MM.1S (cell line): ENCODE data around the gene PPHLN1.

Experiments used
- DNase-seq: peaks from one replicate; pipeline ENCODE4 v3.0.0-alpha.2; 2015
- H2AFZ ChIP-seq: fragments of 300-600 bp; sonication (generic); 2 replicates; pipeline ENCODE4 v1.6.0; 2016; ENCODE audit warnings: antibody characterized with exemption, low read length
- H3F3A ChIP-seq: fragments of 300-600 bp; sonication (generic); 2 replicates; pipeline ENCODE4 v1.6.1; 2016; ENCODE audit warnings: mild to moderate bottlenecking, antibody characterized with exemption, low read length, moderate library complexity, mixed read lengths; ENCODE audit not compliant: insufficient read depth
- H3K27ac ChIP-seq: fragments of 300-600 bp; sonication (generic); 2 replicates; pipeline ENCODE4 v1.5.1; 2016; ENCODE audit warnings: mild to moderate bottlenecking, low read length
- H3K27me3 ChIP-seq: fragments of 300-600 bp; sonication (generic); replicated peaks from 2 replicates; pipeline ENCODE4 v1.6.0; 2016; ENCODE audit warnings: low read length; ENCODE audit not compliant: insufficient read depth
- H3K36me3 ChIP-seq: fragments of 300-600 bp; sonication (generic); replicated peaks from 2 replicates; pipeline ENCODE4 v1.6.1; 2016; ENCODE audit warnings: mild to moderate bottlenecking, low read length, mixed read lengths; ENCODE audit not compliant: insufficient read depth
- H3K4me1 ChIP-seq: fragments of 300-600 bp; sonication (generic); 2 replicates; pipeline ENCODE4 v1.6.1; 2016; ENCODE audit warnings: low read length, mixed read lengths
- H3K4me2 ChIP-seq: fragments of 300-600 bp; sonication (generic); 2 replicates; pipeline ENCODE4 v1.6.0; 2016; ENCODE audit warnings: low read depth, low read length
- H3K4me3 ChIP-seq: fragments of 300-600 bp; sonication (generic); 2 replicates; pipeline ENCODE4 v1.5.1; 2016; ENCODE audit warnings: low read length, mixed read lengths
- H3K79me2 ChIP-seq: fragments of 300-600 bp; sonication (generic); 2 replicates; pipeline ENCODE4 v1.6.1; 2016; ENCODE audit warnings: mixed run types, low read length, mixed read lengths
- H3K9ac ChIP-seq: fragments of 300-600 bp; sonication (generic); 2 replicates; pipeline ENCODE4 v1.6.1; 2016; ENCODE audit warnings: low read length, mixed read lengths
- H3K9me2 ChIP-seq: fragments of 300-600 bp; sonication (generic); replicated peaks from 2 replicates; pipeline ENCODE4 v1.6.1; 2016; ENCODE audit warnings: mild to moderate bottlenecking, low read length, mixed read lengths; ENCODE audit not compliant: insufficient read depth
- H3K9me3 ChIP-seq: fragments of 300-600 bp; sonication (generic); replicated peaks from 2 replicates; pipeline ENCODE4 v1.6.1; 2016; ENCODE audit warnings: mild to moderate bottlenecking, low read length, mixed read lengths; ENCODE audit not compliant: insufficient read depth
- H4K20me1 ChIP-seq: fragments of 300-600 bp; sonication (generic); 2 replicates; pipeline ENCODE4 v1.6.1; 2016; ENCODE audit warnings: mild to moderate bottlenecking, low read length, moderate library complexity, mixed read lengths; ENCODE audit not compliant: insufficient read depth
- EZH2 ChIP-seq: fragments of 300-600 bp; sonication (generic); optimal IDR thresholded peaks from 2 replicates; pipeline ENCODE3; 2017; ENCODE audit warnings: low read depth, mild to moderate bottlenecking, antibody characterized with exemption, low read length, mixed read lengths
- EZH2phosphoT487 ChIP-seq: fragments of 300-600 bp; sonication (generic); IDR thresholded peaks from 2 replicates; pipeline ENCODE4 v1.6.1; 2018; ENCODE audit warnings: antibody characterized with exemption, low read length
- TF ChIP-seq, protein P1 (sequence below): fragments of 300-600 bp; sonication (generic); IDR thresholded peaks from 2 replicates; pipeline ENCODE4 v1.5.1; 2016; ENCODE audit warnings: antibody characterized with exemption, low read length, mixed read lengths

Gene PPHLN1

DNA sequence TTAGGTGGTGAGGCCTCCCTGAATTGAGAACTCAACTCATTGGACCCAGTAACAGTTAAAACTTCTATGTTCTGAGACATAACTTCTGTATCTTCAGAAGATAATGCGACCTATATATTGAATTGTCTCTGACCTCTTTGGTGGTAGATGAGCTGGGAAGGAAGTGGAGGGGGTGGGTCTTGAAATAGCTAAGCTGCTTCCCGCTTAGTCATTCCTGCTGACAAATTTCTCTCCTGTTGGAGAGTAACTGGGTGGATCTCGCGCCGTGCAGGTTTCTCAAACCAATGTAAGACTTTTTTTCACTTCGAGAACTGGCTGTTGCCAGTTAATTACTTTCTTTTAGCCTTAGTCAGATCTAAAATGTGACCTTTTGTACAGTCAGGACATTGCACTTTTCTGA lies 100.8 kb downstream of the PPHLN1 start:
- no peak for DNase-seq
- Histone ChIP-seq H3K4me3 (no peak overlapping the region), H3K79me2 (no peaks in the 10 kb centered on the region), H3K9me2 (no peaks in the 10 kb centered on the region), H3K9ac (no peak overlapping the region), H3K36me3 (no peaks in the 10 kb centered on the region), H3K4me1 (no peaks in the 10 kb centered on the region), H2AFZ (no peak overlapping the region), H3F3A (no peaks in the 10 kb centered on the region), H3K27me3 (no peaks in the 10 kb centered on the region), H3K9me3 (no peaks in the 10 kb centered on the region), H3K27ac (no peak overlapping the region), H4K20me1 (no peaks in the 10 kb centered on the region), H3K4me2 (no peak overlapping the region)
- TF ChIP-seq EZH2 (no peak), EZH2phosphoT487 (no peak)
- TF ChIP-seq, protein P1, sequence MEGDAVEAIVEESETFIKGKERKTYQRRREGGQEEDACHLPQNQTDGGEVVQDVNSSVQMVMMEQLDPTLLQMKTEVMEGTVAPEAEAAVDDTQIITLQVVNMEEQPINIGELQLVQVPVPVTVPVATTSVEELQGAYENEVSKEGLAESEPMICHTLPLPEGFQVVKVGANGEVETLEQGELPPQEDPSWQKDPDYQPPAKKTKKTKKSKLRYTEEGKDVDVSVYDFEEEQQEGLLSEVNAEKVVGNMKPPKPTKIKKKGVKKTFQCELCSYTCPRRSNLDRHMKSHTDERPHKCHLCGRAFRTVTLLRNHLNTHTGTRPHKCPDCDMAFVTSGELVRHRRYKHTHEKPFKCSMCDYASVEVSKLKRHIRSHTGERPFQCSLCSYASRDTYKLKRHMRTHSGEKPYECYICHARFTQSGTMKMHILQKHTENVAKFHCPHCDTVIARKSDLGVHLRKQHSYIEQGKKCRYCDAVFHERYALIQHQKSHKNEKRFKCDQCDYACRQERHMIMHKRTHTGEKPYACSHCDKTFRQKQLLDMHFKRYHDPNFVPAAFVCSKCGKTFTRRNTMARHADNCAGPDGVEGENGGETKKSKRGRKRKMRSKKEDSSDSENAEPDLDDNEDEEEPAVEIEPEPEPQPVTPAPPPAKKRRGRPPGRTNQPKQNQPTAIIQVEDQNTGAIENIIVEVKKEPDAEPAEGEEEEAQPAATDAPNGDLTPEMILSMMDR = no peak

DNA sequence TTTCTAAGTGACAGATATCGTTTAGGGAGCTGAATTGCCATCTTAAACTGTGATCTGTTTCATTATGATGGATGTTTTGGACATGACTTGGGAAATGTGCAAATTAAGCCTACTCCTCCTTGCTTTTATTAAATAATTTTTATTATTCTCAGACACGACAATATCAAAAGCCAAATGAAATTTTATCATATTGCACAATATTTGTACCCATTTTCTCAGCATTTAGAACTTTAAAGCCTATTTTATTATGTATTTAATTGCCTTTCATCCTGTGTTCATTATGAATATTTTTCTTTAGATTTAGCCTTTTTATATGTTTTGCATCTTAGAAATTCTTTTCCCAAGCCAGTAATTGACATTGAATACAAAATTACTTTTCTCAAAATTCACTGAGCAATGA lies 102.9 kb downstream of the PPHLN1 start:
- no peaks in the 10 kb centered on the region for H3K4me1 ChIP-seq
- no peak for DNase-seq
- H4K20me1 ChIP-seq = no peaks in the 10 kb centered on the region
- no peak overlapping the region for H3K27ac ChIP-seq
- TF ChIP-seq, protein P1 = no peak
- no peak for TF ChIP-seq EZH2
- H3F3A ChIP-seq = no peaks in the 10 kb centered on the region
- H3K4me2 ChIP-seq = no peak overlapping the region
- H3K27me3 ChIP-seq = no peaks in the 10 kb centered on the region
- no peak overlapping the region for H2AFZ ChIP-seq
- no peaks in the 10 kb centered on the region for H3K9me3 ChIP-seq
- no peaks in the 10 kb centered on the region for H3K79me2 ChIP-seq
- no peak overlapping the region for H3K9ac ChIP-seq
- H3K36me3 ChIP-seq = no peaks in the 10 kb centered on the region
- H3K4me3 ChIP-seq = no peak overlapping the region
- H3K9me2 ChIP-seq = no peaks in the 10 kb centered on the region

DNA sequence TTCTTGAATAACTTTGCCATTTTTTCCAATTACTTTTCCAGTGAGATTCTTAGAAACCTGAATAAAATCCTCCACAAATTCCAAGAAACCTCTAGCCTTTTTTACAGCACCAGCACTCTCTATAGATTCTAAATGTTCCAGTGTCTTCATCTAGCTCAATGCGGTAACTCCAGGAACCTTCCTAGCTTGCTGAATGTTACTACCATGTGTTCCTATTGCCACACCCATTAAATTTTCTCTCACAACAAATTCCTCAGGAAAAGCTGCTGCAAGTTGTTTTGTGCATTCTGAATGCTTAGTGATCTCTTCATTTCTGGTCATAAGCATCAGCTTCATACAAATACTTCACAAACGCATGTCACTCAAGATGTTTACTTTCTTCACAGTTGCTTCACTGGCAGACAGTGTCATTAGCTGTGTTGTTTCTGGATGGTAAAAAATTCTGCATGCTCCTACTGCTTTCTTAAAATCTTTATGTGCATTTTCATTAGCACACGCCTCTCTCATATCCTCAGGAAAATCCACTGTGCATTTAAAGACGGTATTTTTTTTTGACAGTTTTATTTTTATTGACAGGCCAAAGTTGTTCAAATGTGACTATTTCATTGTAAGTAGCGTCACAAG lies 106.7 kb downstream of the PPHLN1 start:
- DNase-seq = no peak
- Histone ChIP-seq H3K27me3 (no peaks in the 10 kb centered on the region), H3K27ac (no peak overlapping the region), H3K9me2 (no peaks in the 10 kb centered on the region), H3K4me1 (no peaks in the 10 kb centered on the region), H3K9me3 (no peaks in the 10 kb centered on the region), H3K79me2 (no peaks in the 10 kb centered on the region), H2AFZ (no peak overlapping the region), H3F3A (no peaks in the 10 kb centered on the region), H3K4me2 (no peak overlapping the region), H3K4me3 (no peak overlapping the region), H3K9ac (no peak overlapping the region), H3K36me3 (no peaks in the 10 kb centered on the region), H4K20me1 (no peaks in the 10 kb centered on the region)
- TF ChIP-seq EZH2 (no peak), EZH2phosphoT487 (no peak)
- TF ChIP-seq, protein P1 = no peak
